Glomerular endothelial cell (primary cell): ENCODE data around the gene OR51S1. TPM values are rescaled to one million over a fixed set of nuclear protein-coding genes. Genes with fewer than 3 reads are reported as not detected.
"Not testable (repeated sequence)": the region's sequence is repeated elsewhere in the genome, so short reads cannot be mapped to it uniquely, and the experiment has no call there.

ENCODE experiments used
- DNase-seq: peaks from one replicate; pipeline ENCODE4 v3.0.0-alpha.2; 2011; ENCODE audit warnings: low read depth, low spot score; ENCODE audit errors: extremely low read depth
- total RNA-seq: library from RNA; depleted of rRNA; stranded (reverse); fragments of >200 nt; gene quantifications from 2 replicates; pipeline ENCODE4 v1.2.3, GENCODE V29; 2015

Gene OR51S1
- not detected in 2 replicates for total RNA-seq

- DNase-seq: no peak
Measured at GRCh38 chr11:4848908-4849532, at the start of gene OR51S1. Gene OR51S1 (minus strand): TSS chr11:4849208. CDS start chr11:4849208, 0 bp downstream.

- DNase-seq: no peak
Measured at GRCh38 chr11:4891996-4892640, 43.1 kb upstream of the OR51S1 start.

GRCh38 chr11:4890279-4890678 is 41.3 kb upstream of the OR51S1 start:
- DNase-seq: no peak

- DNase-seq: no peak
Measured at GRCh38 chr11:4887591-4887990, 38.6 kb upstream of the OR51S1 start.

- no peak for DNase-seq
Measured at GRCh38 chr11:4886186-4886585, 37.2 kb upstream of the OR51S1 start.

GRCh38 chr11:4884361-4884760 is 35.4 kb upstream of the OR51S1 start:
- DNase-seq: no peak

GRCh38 chr11:4882543-4882942 is 33.5 kb upstream of the OR51S1 start:
- DNase-seq: no peak

- DNase-seq: no peak
Measured at GRCh38 chr11:4881860-4882500, 33.0 kb upstream of the OR51S1 start, which contains the start of gene OR51T1. Gene OR51T1 (plus strand): TSS chr11:4881900. CDS start chr11:4881900, 0 bp downstream.

GRCh38 chr11:4881188-4881587 is 32.2 kb upstream of the OR51S1 start:
- no peak for DNase-seq

GRCh38 chr11:4865855-4866254 is 16.8 kb upstream of the OR51S1 start:
- DNase-seq: no peak

- DNase-seq: no peak
Measured at GRCh38 chr11:4863876-4864275, 14.9 kb upstream of the OR51S1 start.

- no peak for DNase-seq
Measured at GRCh38 chr11:4862447-4863236, 13.6 kb upstream of the OR51S1 start.

- not testable (repeated sequence) for DNase-seq
Measured at GRCh38 chr11:4854286-4854685, 5.3 kb upstream of the OR51S1 start.

GRCh38 chr11:4851033-4851432 is 2.0 kb upstream of the OR51S1 start:
- no peak for DNase-seq

GRCh38 chr11:4839851-4840549 is 9.0 kb downstream of the OR51S1 start:
- no peak for DNase-seq

GRCh38 chr11:4830909-4831308 is 18.1 kb downstream of the OR51S1 start:
- no peak for DNase-seq

GRCh38 chr11:4830346-4830745 is 18.7 kb downstream of the OR51S1 start:
- no peak for DNase-seq

GRCh38 chr11:4826425-4826824 is 22.6 kb downstream of the OR51S1 start:
- no peak for DNase-seq

GRCh38 chr11:4825132-4825531 is 23.9 kb downstream of the OR51S1 start:
- no peak for DNase-seq

- DNase-seq: no peak
Measured at GRCh38 chr11:4821021-4821420, 28.0 kb downstream of the OR51S1 start, which contains the start of gene OR51F2. Gene OR51F2 (plus strand): TSS chr11:4821321. CDS start chr11:4821422, 101 bp downstream.
